H1 (cell line): Measurements from ENCODE around the gene MED17. TPM values are rescaled to one million over a fixed set of nuclear protein-coding genes. Genes with fewer than 3 reads are reported as not detected.
A peak's percentile ranks its signal among the peaks of the same experiment; 100 is the strongest.

Experiments
- CTCF ChIA-PET: fragments of 300-600 bp; sonication (Branson Sonifier 250); formaldehyde crosslinking; loops from one replicate; lab custom pipeline; 2021; ENCODE audit not compliant: partially characterized antibody; lab: Charles Lee
- POLR2A ChIA-PET: fragments of 300-600 bp; sonication (Branson Sonifier 250); formaldehyde crosslinking; loops from one replicate; lab custom pipeline; 2021; ENCODE audit warnings: inconsistent platforms; ENCODE audit not compliant: partially characterized antibody; lab: Charles Lee
- DNase-seq, 2 experiments: peaks; one replicate each; pipeline versions ENCODE4 v3.0.0 to v3.0.0-alpha.2; 2010 to 2022; ENCODE audit warnings: low spot score in 2 of 2, low read depth in 1 of 2, mixed read lengths in 1 of 2
- FAIRE-seq: peaks from 2 replicates; lab custom pipeline; 2011; peaks lifted over from hg19 to GRCh38; lab: Jason Lieb, UNC
- H2AFZ ChIP-seq: 2 replicates; pipeline ENCODE4 v1.8.1; 2012; ENCODE audit warnings: low read length, inconsistent platforms
- H2AK5ac ChIP-seq: 2 replicates; pipeline ENCODE4 v1.6.1; 2013; ENCODE audit warnings: low read depth, low read length
- H2BK120ac ChIP-seq: replicated peaks from 2 replicates; pipeline ENCODE3; 2013; ENCODE audit warnings: low read depth, low read length, inconsistent platforms
- H2BK12ac ChIP-seq: 2 replicates; pipeline ENCODE4 v1.6.1; 2013; ENCODE audit warnings: low read depth, low read length
- H2BK15ac ChIP-seq: 2 replicates; pipeline ENCODE4 v1.6.1; 2013; ENCODE audit warnings: low read length
- H2BK20ac ChIP-seq: 2 replicates; pipeline ENCODE4 v1.6.1; 2013; ENCODE audit warnings: low read length
- H2BK5ac ChIP-seq: 2 replicates; pipeline ENCODE4 v1.6.1; 2013; ENCODE audit warnings: low read depth, low read length
- H3K14ac ChIP-seq: 2 replicates; pipeline ENCODE4 v1.6.1; 2013; ENCODE audit warnings: inconsistent platforms; ENCODE audit not compliant: insufficient read length
- H3K18ac ChIP-seq: 2 replicates; pipeline ENCODE4 v1.6.1; 2013; ENCODE audit warnings: low read length; ENCODE audit errors: extremely low read depth
- H3K23ac ChIP-seq: 2 replicates; pipeline ENCODE4 v1.6.1; 2013; ENCODE audit warnings: inconsistent platforms; ENCODE audit not compliant: insufficient read length
- H3K23me2 ChIP-seq: 2 replicates; pipeline ENCODE4 v1.6.1; 2013; ENCODE audit warnings: low read depth, low read length
- H3K27ac ChIP-seq: 2 replicates; pipeline ENCODE4 v1.6.1; 2011; ENCODE audit warnings: low read depth, low read length, inconsistent platforms
- H3K27me3 ChIP-seq, 4 experiments: replicated peaks in 1 of 4; 1 replicate in 1 of 4; 2 replicates in 3 of 4; pipeline versions ENCODE4 v1.6.1 to v1.8.1; 2011 to 2013; ENCODE audit warnings: low read length in 3 of 4, mild to moderate bottlenecking in 3 of 4, inconsistent platforms in 2 of 4, mixed read lengths in 2 of 4, moderate library complexity in 1 of 4; ENCODE audit not compliant: control insufficient read depth in 3 of 4, insufficient read depth in 3 of 4; ENCODE audit errors: extremely low read depth in 1 of 4
- H3K36me3 ChIP-seq, 4 experiments: 2 replicates each; pipeline versions ENCODE4 v1.6.1 to v1.8.1; 2011 to 2013; ENCODE audit warnings: mild to moderate bottlenecking in 4 of 4, low read length in 3 of 4, moderate library complexity in 2 of 4, control low read depth in 1 of 4, inconsistent platforms in 1 of 4; ENCODE audit not compliant: insufficient read depth in 4 of 4, control insufficient read depth in 2 of 4
- H3K4ac ChIP-seq: replicated peaks from 2 replicates; pipeline ENCODE3; 2013; ENCODE audit warnings: low read length, low read depth, mixed read lengths, inconsistent platforms; ENCODE audit not compliant: insufficient read length
- H3K4me1 ChIP-seq, 4 experiments: replicated peaks in 1 of 4; 1 replicate in 1 of 4; 2 replicates in 3 of 4; pipeline versions ENCODE4 v1.6.1 to v1.8.1; 2011 to 2013; ENCODE audit warnings: low read length in 3 of 4, inconsistent platforms in 2 of 4, mixed read lengths in 1 of 4; ENCODE audit not compliant: insufficient read depth in 4 of 4, control insufficient read depth in 3 of 4
- H3K4me2 ChIP-seq, 2 experiments: 2 replicates each; pipeline versions ENCODE4 v1.6.1 to v1.8.1; 2011 to 2013; ENCODE audit warnings: low read depth in 2 of 2, low read length in 2 of 2, control low read depth in 1 of 2, inconsistent platforms in 1 of 2, mild to moderate bottlenecking in 1 of 2; ENCODE audit not compliant: insufficient read depth in 1 of 2
- H3K4me3 ChIP-seq, 4 experiments: fragments of 200-600, 300-600 bp in 1 of 4; sonication (generic), shearing (Covaris generic), sonication (Bioruptor Twin) in 1 of 4; 2 replicates each; pipeline versions ENCODE4 v1.5.1 to v1.8.1; 2011 to 2016; ENCODE audit warnings: low read length in 4 of 4, low read depth in 3 of 4, control low read depth in 2 of 4, inconsistent platforms in 2 of 4, mild to moderate bottlenecking in 2 of 4, mixed read lengths in 1 of 4, moderate library complexity in 1 of 4; ENCODE audit not compliant: insufficient read depth in 2 of 4; ENCODE audit errors: extremely low read depth in 1 of 4
- H3K56ac ChIP-seq: replicated peaks from 2 replicates; pipeline ENCODE3; 2013; ENCODE audit warnings: low read depth, mild to moderate bottlenecking, mixed read lengths, low read length, inconsistent platforms; ENCODE audit not compliant: insufficient read length
- H3K79me1 ChIP-seq: 2 replicates; pipeline ENCODE4 v1.6.1; 2013; ENCODE audit warnings: low read depth, low read length, control low read depth
- H3K79me2 ChIP-seq, 2 experiments: 2 replicates each; pipeline versions ENCODE4 v1.6.1 to v1.8.1; 2012 to 2013; ENCODE audit warnings: low read length in 2 of 2, mild to moderate bottlenecking in 2 of 2, inconsistent platforms in 1 of 2; ENCODE audit not compliant: insufficient read depth in 2 of 2, control insufficient read depth in 1 of 2
- H3K9ac ChIP-seq, 4 experiments: replicated peaks in 1 of 4; 1 replicate in 1 of 4; 2 replicates in 3 of 4; pipeline versions ENCODE4 v1.6.1 to v1.8.1; 2011 to 2013; ENCODE audit warnings: low read depth in 3 of 4, low read length in 3 of 4, control low read depth in 2 of 4, mild to moderate bottlenecking in 2 of 4, moderate library complexity in 2 of 4, inconsistent platforms in 1 of 4; ENCODE audit errors: extremely low read depth in 1 of 4
- H3K9me3 ChIP-seq, 2 experiments: 2 replicates each; pipeline versions ENCODE4 v1.6.1 to v1.8.1; 2012 to 2013; ENCODE audit warnings: mild to moderate bottlenecking in 2 of 2, moderate library complexity in 2 of 2, control low read depth in 1 of 2, inconsistent platforms in 1 of 2, low read depth in 1 of 2, low read length in 1 of 2, mixed read lengths in 1 of 2; ENCODE audit not compliant: insufficient read depth in 2 of 2
- H4K20me1 ChIP-seq, 2 experiments: replicated peaks in 1 of 2; 2 replicates each; pipeline versions ENCODE3 to v1.8.1; 2011 to 2013; ENCODE audit warnings: inconsistent platforms in 2 of 2, low read length in 2 of 2, mild to moderate bottlenecking in 1 of 2; ENCODE audit not compliant: insufficient read depth in 2 of 2, control insufficient read depth in 1 of 2
- H4K5ac ChIP-seq: 2 replicates; pipeline ENCODE4 v1.6.1; 2013; ENCODE audit warnings: low read length, low read depth, mixed read lengths, inconsistent platforms; ENCODE audit not compliant: insufficient read length
- H4K8ac ChIP-seq: 2 replicates; pipeline ENCODE4 v1.8.0; 2013; ENCODE audit warnings: mild to moderate bottlenecking, moderate library complexity, low read length, inconsistent platforms; ENCODE audit not compliant: insufficient read depth; ENCODE audit errors: extremely low read depth
- H4K91ac ChIP-seq: replicated peaks from 2 replicates; pipeline ENCODE3; 2013; ENCODE audit warnings: low read length, mixed read lengths, inconsistent platforms; ENCODE audit not compliant: insufficient read length
- KDM5A ChIP-seq: fragments of 200-600 bp; IDR thresholded peaks from 2 replicates; pipeline ENCODE4 v1.7.1; 2012; ENCODE audit warnings: mild to moderate bottlenecking, low read length, inconsistent platforms, mixed read lengths
- polyA plus RNA-seq, 7 experiments: library from polyadenylated mRNA; depleted of rRNA in 3 of 7; stranded (reverse) in 5 of 7; unstranded in 2 of 7; fragments of >200 nt in 5 of 7; fragments of 200-250 nt in 2 of 7; gene quantifications; 1 replicate in 5 of 7; 2 replicates in 1 of 7; 4 replicates in 1 of 7; pipeline versions ENCODE4 v1.2.1 to v1.2.3, GENCODE V29; 2011 to 2013; ENCODE audit warnings: missing spikeins in 2 of 7, mixed read lengths in 2 of 7
- total RNA-seq: library from RNA; stranded (reverse); fragmentation: NEBNext Ultra II Directional; extraction: Animal tissue kit (Norgen Biotek cat#: 25700); gene quantifications from 2 replicates; pipeline ENCODE4 v1.2.1, GENCODE V29; 2021
- TF ChIP-seq, protein P1 (sequence below): IDR thresholded peaks from 2 replicates; pipeline ENCODE4 v1.6.1; 2012; ENCODE audit warnings: inconsistent platforms

Gene MED17
- total and polyA plus RNA-seq, 2 of the 8 experiments (the other 6 are each of a cell fraction or from before 2014, with no cell fraction given) = 8.8 to 33.7 TPM

DNA sequence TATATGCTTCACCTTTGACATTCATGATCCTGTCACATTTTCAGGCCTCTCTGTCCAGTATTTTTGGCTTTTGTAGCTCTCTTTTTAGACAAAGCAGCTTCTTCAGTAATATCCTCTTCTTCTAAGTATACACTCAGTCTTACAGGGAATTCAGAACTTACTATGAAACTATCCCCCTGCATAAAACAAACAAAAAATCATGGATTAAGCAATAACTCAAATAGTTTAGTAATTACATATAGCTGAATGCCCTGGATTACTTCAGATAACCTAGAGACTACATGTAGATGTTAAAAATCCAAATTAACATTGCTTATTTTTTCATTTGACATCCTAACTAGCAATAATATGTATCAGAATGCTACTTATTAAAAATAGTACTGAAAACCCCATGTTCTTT is 48.0 kb upstream of the MED17 start:
- Histone ChIP-seq H2BK20ac (no peak overlapping the region), H2AK5ac (no peak overlapping the region), H4K91ac (no peak overlapping the region), H3K14ac (no peak overlapping the region), H4K20me1 (peaks cover 18 to 19% of the 10 kb centered on the region in 2 experiments), H3K23me2 (no peaks in the 10 kb centered on the region; the same call in 1 of the 2 replicates), H3K4me3 (peak overlapping the region in 1 of 4 experiments; percentile 91; a peak in 2 of 8 replicates), H4K8ac (no peak overlapping the region), H3K18ac (no peak overlapping the region), H2BK120ac (no peak overlapping the region), H2BK12ac (no peak overlapping the region), H2BK5ac (no peak overlapping the region), H3K56ac (no peak overlapping the region), H3K4me1 (peaks cover 0 to 9% (median 3%) of the 10 kb centered on the region in 4 experiments; a peak in 4 of 7 replicates), H3K79me2 (peaks cover 18 to 66% of the 10 kb centered on the region in 2 experiments), H3K36me3 (peaks cover 49 to 95% (median 83%) of the 10 kb centered on the region in 4 experiments), H3K27me3 (no peaks in the 10 kb centered on the region), H3K79me1 (no peaks in the 10 kb centered on the region), H3K4me2 (no peak overlapping the region), H4K5ac (no peak overlapping the region), H3K23ac (no peak overlapping the region), H2BK15ac (no peak overlapping the region), H3K27ac (no peak overlapping the region), H3K9me3 (no peaks in the 10 kb centered on the region), H2AFZ (no peak overlapping the region), H3K4ac (no peak overlapping the region), H3K9ac (peak overlapping the region in 1 of 4 experiments; percentile 15; a peak in 1 of 7 replicates)
- no peak for DNase-seq
- ChIA-PET POLR2A (interaction anchor here (0.7 to 16.4 kb wide), 9 partner anchors 9 to 1296 kb away, joined by 3 to 495 read pairs (median 4); no protein-coding TSS in a partner anchor), CTCF (interaction anchor here (0.6 kb wide), 2 partner anchors 46 to 492 kb away, joined by 3 read pairs; no protein-coding TSS in a partner anchor)
- FAIRE-seq = no peak
- TF ChIP-seq KDM5A = no peak
- TF ChIP-seq, protein P1, sequence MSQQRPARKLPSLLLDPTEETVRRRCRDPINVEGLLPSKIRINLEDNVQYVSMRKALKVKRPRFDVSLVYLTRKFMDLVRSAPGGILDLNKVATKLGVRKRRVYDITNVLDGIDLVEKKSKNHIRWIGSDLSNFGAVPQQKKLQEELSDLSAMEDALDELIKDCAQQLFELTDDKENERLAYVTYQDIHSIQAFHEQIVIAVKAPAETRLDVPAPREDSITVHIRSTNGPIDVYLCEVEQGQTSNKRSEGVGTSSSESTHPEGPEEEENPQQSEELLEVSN = no peak
